Keratinocyte (primary cell): ENCODE results near the gene SLC1A3. TPM values are rescaled to one million over a fixed set of nuclear protein-coding genes. Genes with fewer than 3 reads are reported as not detected.

Experiments used
- DNase-seq: peaks from one replicate; pipeline ENCODE4 v3.0.0-alpha.2; 2011; ENCODE audit warnings: low read depth, missing footprints, low spot score
- FAIRE-seq: peaks from 2 replicates; lab custom pipeline; 2011; peaks lifted over from hg19 to GRCh38; lab: Jason Lieb, UNC
- H2AFZ ChIP-seq: 2 replicates; pipeline ENCODE4 v1.6.0; 2012; ENCODE audit warnings: low read length, control low read depth, inconsistent platforms; ENCODE audit not compliant: control insufficient read depth
- H3K27ac ChIP-seq: 2 replicates; pipeline ENCODE4 v1.5.1; 2011; ENCODE audit warnings: low read length; ENCODE audit not compliant: control insufficient read depth, insufficient read depth
- H3K27me3 ChIP-seq: 3 replicates; pipeline ENCODE4 v1.6.0; 2011; ENCODE audit warnings: low read length; ENCODE audit not compliant: control insufficient read depth, insufficient read depth; ENCODE audit errors: extremely low read depth
- H3K36me3 ChIP-seq, 2 experiments: 2 replicates in 1 of 2; 3 replicates in 1 of 2; pipeline ENCODE4 v1.5.1; 2011; ENCODE audit warnings: low read length in 2 of 2, mild to moderate bottlenecking in 1 of 2; ENCODE audit not compliant: control insufficient read depth in 2 of 2, insufficient read depth in 2 of 2; ENCODE audit errors: extremely low read depth in 1 of 2
- H3K4me1 ChIP-seq: 3 replicates; pipeline ENCODE4 v1.5.1; 2011; ENCODE audit warnings: low read length; ENCODE audit not compliant: control insufficient read depth, insufficient read depth; ENCODE audit errors: extremely low read depth
- H3K4me2 ChIP-seq: 3 replicates; pipeline ENCODE4 v1.6.0; 2011; ENCODE audit warnings: low read depth, low read length; ENCODE audit not compliant: control insufficient read depth, insufficient read depth; ENCODE audit errors: extremely low read depth
- H3K4me3 ChIP-seq, 3 experiments: fragments of 200-600 bp in 1 of 3; sonication (generic) in 1 of 3; 2 replicates in 2 of 3; 3 replicates in 1 of 3; pipeline ENCODE4 v1.5.1; 2011 to 2016; ENCODE audit warnings: low read length in 3 of 3, mild to moderate bottlenecking in 3 of 3, control low read depth in 2 of 3, inconsistent platforms in 1 of 3, low read depth in 1 of 3, mixed read lengths in 1 of 3, mixed run types in 1 of 3, moderate library complexity in 1 of 3; ENCODE audit not compliant: control insufficient read depth in 2 of 3, insufficient read depth in 2 of 3; ENCODE audit errors: extremely low read depth in 1 of 3
- H3K79me2 ChIP-seq: 2 replicates; pipeline ENCODE4 v1.6.0; 2012; ENCODE audit warnings: low read length; ENCODE audit not compliant: control insufficient read depth, insufficient read depth
- H3K9ac ChIP-seq: 3 replicates; pipeline ENCODE4 v1.6.0; 2011; ENCODE audit warnings: low read length; ENCODE audit not compliant: control insufficient read depth, insufficient read depth; ENCODE audit errors: extremely low read depth
- H3K9me1 ChIP-seq: 3 replicates; pipeline ENCODE4 v1.6.0; 2011; ENCODE audit warnings: low read length; ENCODE audit not compliant: control insufficient read depth, insufficient read depth; ENCODE audit errors: extremely low read depth
- H3K9me3 ChIP-seq: 2 replicates; pipeline ENCODE4 v1.5.1; 2012; ENCODE audit warnings: low read depth, low read length; ENCODE audit not compliant: control insufficient read depth
- H4K20me1 ChIP-seq: 3 replicates; pipeline ENCODE4 v1.6.0; 2011; ENCODE audit warnings: low read length; ENCODE audit not compliant: control insufficient read depth, insufficient read depth; ENCODE audit errors: extremely low read depth
- CTCF ChIP-seq, 3 experiments: IDR thresholded peaks in 1 of 3; conservative IDR thresholded peaks in 1 of 3; optimal IDR thresholded peaks in 1 of 3; 2 replicates in 2 of 3; 3 replicates in 1 of 3; pipeline versions ENCODE3 to v1.5.1; 2011; ENCODE audit warnings: low read length in 3 of 3, mild to moderate bottlenecking in 3 of 3, moderate library complexity in 2 of 3, control low read depth in 1 of 3, inconsistent platforms in 1 of 3; ENCODE audit not compliant: insufficient read depth in 2 of 3; ENCODE audit errors: extremely low read depth in 1 of 3
- EZH2 ChIP-seq: IDR thresholded peaks from one replicate; pipeline ENCODE4 v1.6.1; 2012; ENCODE audit warnings: inconsistent platforms, mild to moderate bottlenecking, low read length, moderate library complexity
- dilution Hi-C: fragments of 300-500 bp; cut with MboI; formaldehyde crosslinking; loops from one replicate; pipeline ENCODE4 v1.7.0; 2020; ENCODE audit warnings: low sequenced_read_pairs; ENCODE audit not compliant: extremely low pct_ligation_motif_present
- polyA plus RNA-seq, 5 experiments: library from polyadenylated mRNA; depleted of rRNA in 3 of 5; stranded (reverse) in 3 of 5; stranded (forward) in 1 of 5; unstranded in 1 of 5; fragments of >200 nt; gene quantifications; 1 replicate in 1 of 5; 2 replicates in 3 of 5; 3 replicates in 1 of 5; pipeline versions ENCODE4 v1.2.1 to v1.2.3, GENCODE V29; 2011 to 2012; ENCODE audit warnings: missing spikeins in 2 of 5, low read depth in 1 of 5, low replicate concordance in 1 of 5

SLC1A3 gene
- polyA plus RNA-seq, 1 donor (not counting 4 experiments of a cell fraction or from before 2014, with no cell fraction given), result 22.2 TPM

GRCh38 chr5:36660397-36661049 lies 54.1 kb downstream of the SLC1A3 start:
- H3K9ac ChIP-seq, result peak overlapping the region; percentile 22
- peaks cover 60% of the 10 kb centered on the region for H3K4me1 ChIP-seq
- H3K79me2 ChIP-seq, result no peaks in the 10 kb centered on the region
- no peaks in the 10 kb centered on the region for H3K27me3 ChIP-seq
- H3K9me1 ChIP-seq, result no peaks in the 10 kb centered on the region
- H3K4me3 ChIP-seq, result peak overlapping the region in 2 of 3 experiments; percentile 31 to 41
- DNase-seq (no peak), FAIRE-seq (peak; percentile 64)
- no peaks in the 10 kb centered on the region for H4K20me1 ChIP-seq
- TF ChIP-seq EZH2, result no peak
- no peak for TF ChIP-seq CTCF (optimal IDR thresholded peaks at IDR 0.05 in 1 of 3, IDR thresholded peaks at IDR 0.05 in 1 of 3, conservative IDR thresholded peaks at IDR 0.05 in 1 of 3; ENCODE audit: extremely low read depth in 1 of 3, insufficient read depth in 2 of 3, low read length in 3 of 3)
- no peaks in the 10 kb centered on the region for H3K9me3 ChIP-seq
- dilution Hi-C loops, result no loop called here
- H2AFZ ChIP-seq, result peak overlapping the region; percentile 65
- peaks cover 0 to 1% of the 10 kb centered on the region in 2 experiments for H3K36me3 ChIP-seq
- H3K4me2 ChIP-seq, result peak overlapping the region; percentile 78
- H3K27ac ChIP-seq, result peak overlapping the region; percentile 13

- Histone ChIP-seq H3K4me2 (no peak overlapping the region), H4K20me1 (no peaks in the 10 kb centered on the region), H3K36me3 (peaks cover 0 to 1% of the 10 kb centered on the region in 2 experiments), H3K4me3 (no peak overlapping the region), H3K27ac (no peak overlapping the region), H3K9ac (no peak overlapping the region), H3K9me1 (no peaks in the 10 kb centered on the region), H2AFZ (no peak overlapping the region), H3K27me3 (no peaks in the 10 kb centered on the region), H3K4me1 (peaks cover 52% of the 10 kb centered on the region), H3K79me2 (no peaks in the 10 kb centered on the region), H3K9me3 (no peaks in the 10 kb centered on the region)
- TF ChIP-seq EZH2, result no peak
- no peak for TF ChIP-seq CTCF (optimal IDR thresholded peaks at IDR 0.05 in 1 of 3, IDR thresholded peaks at IDR 0.05 in 1 of 3, conservative IDR thresholded peaks at IDR 0.05 in 1 of 3; ENCODE audit: extremely low read depth in 1 of 3, insufficient read depth in 2 of 3, low read length in 3 of 3)
- FAIRE-seq, result no peak
- no peak for DNase-seq
- dilution Hi-C loops, result no loop called here
These were observed 55.2 kb downstream of the SLC1A3 start for GRCh38 chr5:36661456-36662220.
